PFSK-1 (cell line): ENCODE measurements around the gene ITGAE.

Experiments
- FOXP2 ChIP-seq: optimal IDR thresholded peaks from 2 replicates; pipeline ENCODE3; 2011; ENCODE audit warnings: borderline replicate concordance, control low read depth, inconsistent platforms; ENCODE audit not compliant: insufficient read depth; ENCODE audit errors: extremely low read length, extremely low read depth
- POLR2AphosphoS5 ChIP-seq: IDR thresholded peaks from 2 replicates; pipeline ENCODE4 v1.6.1; 2012; ENCODE audit warnings: low read depth, mild to moderate bottlenecking, control low read depth, low read length, moderate library complexity
- REST ChIP-seq, 2 experiments: IDR thresholded peaks; 2 replicates each; pipeline versions ENCODE4 v1.6.1 to v1.8.0; 2011 to 2012; ENCODE audit warnings: low read depth in 2 of 2, low read length in 2 of 2, control low read depth in 1 of 2, inconsistent platforms in 1 of 2, mild to moderate bottlenecking in 1 of 2, moderate library complexity in 1 of 2; ENCODE audit not compliant: insufficient read depth in 1 of 2
- SIN3A ChIP-seq: IDR thresholded peaks from 2 replicates; pipeline ENCODE4 v1.6.1; 2012; ENCODE audit warnings: mild to moderate bottlenecking, low read length, moderate library complexity, borderline replicate concordance; ENCODE audit not compliant: insufficient read depth
- TAF1 ChIP-seq: IDR thresholded peaks from 2 replicates; pipeline ENCODE4 v1.6.1; 2012; ENCODE audit warnings: low read length, control low read depth, borderline replicate concordance; ENCODE audit not compliant: insufficient read depth

Gene ITGAE

GRCh38 chr17:3692346-3692745 lies 108.6 kb downstream of the ITGAE start:
- TF ChIP-seq SIN3A (no peak), REST (IDR thresholded peaks at IDR 0.05; ENCODE audit: insufficient read depth in 1 of 2, low read depth in 2 of 2, low read length in 2 of 2) (no peak), FOXP2 (no peak), TAF1 (no peak), POLR2AphosphoS5 (no peak)

- TF ChIP-seq REST (IDR thresholded peaks at IDR 0.05; ENCODE audit: insufficient read depth in 1 of 2, low read depth in 2 of 2, low read length in 2 of 2) = no peak
- TF ChIP-seq SIN3A = no peak
- no peak for TF ChIP-seq POLR2AphosphoS5
- TF ChIP-seq TAF1 = no peak
- no peak for TF ChIP-seq FOXP2
These were observed 109.3 kb downstream of the ITGAE start for GRCh38 chr17:3691617-3692067.

GRCh38 chr17:3690094-3690715 lies 110.8 kb downstream of the ITGAE start:
- TF ChIP-seq REST (IDR thresholded peaks at IDR 0.05; ENCODE audit: insufficient read depth in 1 of 2, low read depth in 2 of 2, low read length in 2 of 2) (no peak), POLR2AphosphoS5 (no peak), FOXP2 (no peak), TAF1 (no peak), SIN3A (no peak)

- TF ChIP-seq SIN3A (no peak), REST (IDR thresholded peaks at IDR 0.05; ENCODE audit: insufficient read depth in 1 of 2, low read depth in 2 of 2, low read length in 2 of 2) (no peak), TAF1 (no peak)
These were observed 111.5 kb downstream of the ITGAE start for GRCh38 chr17:3689262-3690093.

- TF ChIP-seq SIN3A (no peak), TAF1 (no peak)
These were observed 112.1 kb downstream of the ITGAE start for GRCh38 chr17:3688852-3689261.
